AG04450 (cell line): ENCODE data around the gene RFPL2. TPM values are rescaled to one million over a fixed set of nuclear protein-coding genes. Genes with fewer than 3 reads are reported as not detected.

Source experiments
- CTCF ChIA-PET: fragments of 300-600, 350-600 bp; formaldehyde crosslinking; extraction: SDS; loops from one replicate; lab custom pipeline; 2022; ENCODE audit warnings: antibody characterized with exemption, inconsistent platforms; lab: Charles Lee
- POLR2A ChIA-PET: fragments of 350-600 bp; formaldehyde crosslinking; extraction: SDS; loops from one replicate; lab custom pipeline; 2021; ENCODE audit warnings: antibody characterized with exemption, inconsistent platforms; lab: Yijun Ruan, JAX
- DNase-seq: peaks from one replicate; pipeline ENCODE4 v3.0.0-alpha.2; 2011; ENCODE audit warnings: low read depth, low spot score
- H3K27ac ChIP-seq: one replicate; pipeline ENCODE4 v1.5.1; 2012; ENCODE audit warnings: low read depth, low read length, control low read depth
- H3K27me3 ChIP-seq: one replicate; pipeline ENCODE4 v1.6.0; 2012; ENCODE audit warnings: low read length; ENCODE audit not compliant: control insufficient read depth, insufficient read depth
- H3K4me3 ChIP-seq: 2 replicates; pipeline ENCODE4 v1.5.1; 2011; ENCODE audit warnings: mild to moderate bottlenecking, low read depth, low read length, control low read depth
- H3K9me3 ChIP-seq: 2 replicates; pipeline ENCODE4 v1.5.1; 2012; ENCODE audit warnings: low read length; ENCODE audit not compliant: control insufficient read depth, insufficient read depth
- polyA plus RNA-seq: library from polyadenylated mRNA; depleted of rRNA; stranded (reverse); fragments of >200 nt; gene quantifications from 2 replicates; pipeline ENCODE4 v1.2.3, GENCODE V29; 2011
- TF ChIP-seq, protein P1 (sequence below): IDR thresholded peaks from 2 replicates; pipeline ENCODE4 v1.5.1; 2011; ENCODE audit warnings: low read depth, low read length, control low read depth, inconsistent platforms

The RFPL2 gene
- polyA plus RNA-seq, 1 experiment: not detected

DNA sequence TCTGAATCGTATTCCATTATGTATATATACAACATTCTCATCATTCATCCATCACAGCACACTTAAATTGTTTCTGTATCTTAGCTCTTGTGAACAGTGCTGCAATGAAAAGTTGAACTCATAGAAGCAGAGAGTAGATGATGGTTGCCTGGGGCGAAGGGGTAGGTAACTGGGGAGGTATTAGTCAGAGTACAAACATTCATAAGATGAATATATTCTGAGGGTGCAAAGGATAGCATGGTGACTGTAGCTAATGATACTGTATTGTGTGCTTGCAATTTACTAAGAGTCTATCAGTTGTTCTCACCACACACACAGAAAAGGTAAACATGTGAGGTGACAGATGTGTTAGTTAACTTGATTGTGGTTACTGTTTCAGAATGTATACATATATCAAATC, 12.6 kb upstream of the RFPL2 start:
- Histone ChIP-seq H3K27me3 (no peaks in the 10 kb centered on the region), H3K4me3 (no peak overlapping the region), H3K9me3 (no peaks in the 10 kb centered on the region), H3K27ac (no peak overlapping the region)
- no peak for DNase-seq
- TF ChIP-seq, protein P1, sequence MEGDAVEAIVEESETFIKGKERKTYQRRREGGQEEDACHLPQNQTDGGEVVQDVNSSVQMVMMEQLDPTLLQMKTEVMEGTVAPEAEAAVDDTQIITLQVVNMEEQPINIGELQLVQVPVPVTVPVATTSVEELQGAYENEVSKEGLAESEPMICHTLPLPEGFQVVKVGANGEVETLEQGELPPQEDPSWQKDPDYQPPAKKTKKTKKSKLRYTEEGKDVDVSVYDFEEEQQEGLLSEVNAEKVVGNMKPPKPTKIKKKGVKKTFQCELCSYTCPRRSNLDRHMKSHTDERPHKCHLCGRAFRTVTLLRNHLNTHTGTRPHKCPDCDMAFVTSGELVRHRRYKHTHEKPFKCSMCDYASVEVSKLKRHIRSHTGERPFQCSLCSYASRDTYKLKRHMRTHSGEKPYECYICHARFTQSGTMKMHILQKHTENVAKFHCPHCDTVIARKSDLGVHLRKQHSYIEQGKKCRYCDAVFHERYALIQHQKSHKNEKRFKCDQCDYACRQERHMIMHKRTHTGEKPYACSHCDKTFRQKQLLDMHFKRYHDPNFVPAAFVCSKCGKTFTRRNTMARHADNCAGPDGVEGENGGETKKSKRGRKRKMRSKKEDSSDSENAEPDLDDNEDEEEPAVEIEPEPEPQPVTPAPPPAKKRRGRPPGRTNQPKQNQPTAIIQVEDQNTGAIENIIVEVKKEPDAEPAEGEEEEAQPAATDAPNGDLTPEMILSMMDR: no peak
- ChIA-PET CTCF (no interaction called here), POLR2A (no interaction called here)

DNA sequence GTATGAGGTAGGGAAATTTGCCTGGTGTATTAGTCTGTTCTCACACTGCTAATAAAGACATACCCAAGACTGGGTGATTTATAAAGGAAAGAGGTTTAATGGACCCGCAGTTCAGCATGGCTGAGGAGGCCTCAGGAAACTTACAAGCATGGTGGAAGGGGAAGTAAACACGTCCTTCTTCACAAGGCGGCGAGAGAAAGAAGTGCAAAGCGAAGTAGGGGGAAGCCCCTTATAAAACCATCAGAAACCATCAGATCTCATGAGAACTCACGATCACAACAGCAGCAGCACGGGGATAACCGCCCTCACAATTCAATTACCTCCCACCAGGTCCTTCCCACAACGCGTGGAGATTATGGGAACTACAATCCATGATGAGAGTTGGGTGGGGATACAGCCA, 12.0 kb upstream of the RFPL2 start:
- CTCF ChIA-PET: no interaction called here

GRCh38 chr22:32211011-32211410, 6.1 kb upstream of the RFPL2 start:
- peaks cover 2% of the 10 kb centered on the region for H3K27me3 ChIP-seq
- ChIA-PET POLR2A (no interaction called here), CTCF (interaction anchor here (0.7 to 1.7 kb wide), 2 partner anchors 8 to 55 kb away, joined by 3 to 6 read pairs; no protein-coding TSS in a partner anchor)
- H3K4me3 ChIP-seq: no peak overlapping the region
- no peak overlapping the region for H3K27ac ChIP-seq
- DNase-seq: no peak
- H3K9me3 ChIP-seq: no peaks in the 10 kb centered on the region
- TF ChIP-seq, protein P1: no peak

More for the DNA sequence above, 12.0 kb upstream of the RFPL2 start:
- Histone ChIP-seq H3K4me3 (no peak overlapping the region), H3K27ac (no peak overlapping the region), H3K9me3 (no peaks in the 10 kb centered on the region), H3K27me3 (no peaks in the 10 kb centered on the region)
- POLR2A ChIA-PET: no interaction called here
- TF ChIP-seq, protein P1: no peak
- DNase-seq: no peak

- Histone ChIP-seq H3K9me3 (peaks cover 8% of the 10 kb centered on the region; the same call in 1 of the 2 replicates), H3K27me3 (peaks cover 2% of the 10 kb centered on the region), H3K4me3 (no peak overlapping the region), H3K27ac (no peak overlapping the region)
- CTCF ChIA-PET: no interaction called here
- DNase-seq: no peak
- POLR2A ChIA-PET: no interaction called here
- TF ChIP-seq, protein P1: no peak
Measured at GRCh38 chr22:32208681-32209080, 3.8 kb upstream of the RFPL2 start.

- H3K4me3 ChIP-seq: no peak overlapping the region
- H3K9me3 ChIP-seq: peaks cover 8% of the 10 kb centered on the region; the same call in 1 of the 2 replicates
- ChIA-PET CTCF (no interaction called here), POLR2A (interaction anchor here (0.6 kb wide), 1 partner anchor 410 kb away, joined by 3 read pairs; no protein-coding TSS in a partner anchor)
- H3K27me3 ChIP-seq: peaks cover 2% of the 10 kb centered on the region
- no peak overlapping the region for H3K27ac ChIP-seq
- TF ChIP-seq, protein P1: no peak
- DNase-seq: no peak
Measured at GRCh38 chr22:32207971-32208480, 3.2 kb upstream of the RFPL2 start.
